ENCODE data around the gene FTL.

Gene FTL

DNA sequence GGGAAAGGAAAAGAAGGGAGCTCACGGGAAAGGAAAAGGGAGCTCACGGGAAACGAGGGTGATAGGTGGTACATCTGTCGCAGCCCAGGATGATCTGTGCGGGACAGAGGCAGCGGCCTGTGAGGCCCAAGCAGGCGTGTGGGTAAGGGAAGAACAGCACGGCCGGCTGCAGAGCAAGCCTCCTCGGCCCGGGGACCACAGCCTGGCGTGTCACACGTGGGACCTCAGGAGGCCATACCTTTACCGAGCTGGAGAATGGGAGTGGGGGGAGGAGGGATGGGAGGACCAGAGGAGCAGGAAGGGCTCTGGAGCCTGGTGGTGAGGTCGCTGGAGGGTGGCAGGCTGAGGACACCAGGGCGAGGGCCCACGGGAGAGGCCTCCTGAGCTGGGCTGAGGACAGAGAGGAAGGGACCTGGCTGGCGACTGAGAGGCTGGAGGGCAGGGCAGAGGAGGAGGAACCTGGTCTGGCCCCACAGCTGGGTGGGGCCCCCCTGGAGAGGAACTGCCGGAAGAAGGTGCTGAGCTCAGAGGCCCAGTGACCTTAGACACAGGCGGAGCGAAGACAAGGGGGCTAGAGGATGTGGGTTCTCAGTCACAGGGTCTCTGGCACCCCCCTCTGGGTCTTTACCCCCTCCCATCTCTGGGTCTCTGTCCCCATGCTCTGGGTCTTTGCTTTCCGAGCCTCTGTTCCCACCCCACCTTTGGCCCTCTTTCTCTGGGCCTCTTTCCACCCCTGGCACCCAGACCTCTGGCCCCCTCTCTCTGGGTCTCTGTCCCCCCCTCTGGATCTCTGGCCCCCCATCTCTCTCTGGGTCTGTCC is 2.9 kb upstream of the FTL start:
- no peaks in the 10 kb centered on the region for H3K9me3 ChIP-seq (ENCODE audit: severe bottlenecking)
- peaks cover 28% of the 10 kb centered on the region for H3K36me3 ChIP-seq (ENCODE audit: low read depth)
- ATAC-seq (ENCODE audit: low read depth) (peak; percentile 26), DNase-seq (ENCODE audit: low spot score) (no peak)
- peaks cover 16% of the 10 kb centered on the region for H3K4me1 ChIP-seq (ENCODE audit: insufficient read depth, poor library complexity, severe bottlenecking)
- H3K27me3 ChIP-seq (ENCODE audit: insufficient read depth, poor library complexity, severe bottlenecking): no peaks in the 10 kb centered on the region
- H3K27ac ChIP-seq (ENCODE audit: poor library complexity, severe bottlenecking): peak overlapping the region; percentile 91
- H3K4me3 ChIP-seq (ENCODE audit: severe bottlenecking): no peak overlapping the region
- no peak for TF ChIP-seq CTCF (IDR thresholded peaks at IDR 0.05; ENCODE audit: poor library complexity, severe bottlenecking)

GRCh38 chr19:48962849-48963165 is 2.3 kb upstream of the FTL start:
- TF ChIP-seq CTCF (IDR thresholded peaks at IDR 0.05; ENCODE audit: poor library complexity, severe bottlenecking): no peak
- Histone ChIP-seq H3K9me3 (ENCODE audit: severe bottlenecking) (no peaks in the 10 kb centered on the region), H3K27me3 (ENCODE audit: insufficient read depth, poor library complexity, severe bottlenecking) (no peaks in the 10 kb centered on the region), H3K36me3 (ENCODE audit: low read depth) (peaks cover 25% of the 10 kb centered on the region), H3K4me1 (ENCODE audit: insufficient read depth, poor library complexity, severe bottlenecking) (peaks cover 16% of the 10 kb centered on the region), H3K4me3 (ENCODE audit: severe bottlenecking) (no peak overlapping the region), H3K27ac (ENCODE audit: poor library complexity, severe bottlenecking) (peak overlapping the region; percentile 91)
- ATAC-seq (ENCODE audit: low read depth) (no peak), DNase-seq (ENCODE audit: low spot score) (no peak)

DNA sequence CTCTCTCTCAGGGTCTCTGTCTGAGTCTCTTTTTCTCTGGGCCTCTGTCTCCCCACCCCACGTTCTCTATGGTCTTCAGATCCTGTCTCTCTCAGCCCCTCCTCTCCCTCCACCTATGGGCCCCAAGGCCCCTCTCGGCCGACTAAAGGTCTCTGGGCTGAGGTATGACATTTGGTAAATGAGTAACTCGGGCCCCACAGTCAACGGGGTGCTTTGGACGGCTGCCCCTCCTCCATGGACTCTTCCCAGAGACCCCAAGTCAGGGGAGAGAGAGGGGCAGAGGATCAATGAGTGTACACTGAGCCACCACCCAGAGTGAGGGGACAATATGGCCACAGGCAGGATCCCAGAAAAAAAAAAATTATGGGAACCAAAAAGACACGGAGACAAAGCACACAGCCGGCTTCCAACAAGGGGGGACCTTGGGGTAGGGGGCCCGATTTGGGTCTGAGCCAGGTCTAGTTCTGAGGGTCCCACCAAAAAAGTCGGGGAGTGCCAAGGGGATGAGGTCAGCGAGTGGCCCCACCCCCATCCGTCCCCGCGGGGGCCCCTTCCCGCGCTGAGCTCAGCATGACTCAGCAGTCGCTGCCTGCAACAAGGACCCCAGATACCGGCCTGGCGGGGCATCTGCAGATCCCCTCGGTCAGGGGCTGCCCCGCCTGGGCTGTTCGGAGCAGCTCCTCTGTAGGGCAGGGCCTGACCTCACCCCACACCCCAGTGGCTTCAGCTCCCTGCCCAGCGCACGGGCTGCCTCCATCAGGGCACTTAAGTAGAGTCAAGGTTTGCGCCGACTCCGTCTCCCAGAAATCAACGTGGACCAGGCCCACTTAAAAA is 1.5 kb upstream of the FTL start:
- DNase-seq (ENCODE audit: low spot score): no peak

GRCh38 chr19:48964205-48965039 is 687 bp upstream of the FTL start:
- Histone ChIP-seq H3K27me3 (ENCODE audit: insufficient read depth, poor library complexity, severe bottlenecking) (no peaks in the 10 kb centered on the region), H3K27ac (ENCODE audit: poor library complexity, severe bottlenecking) (peak overlapping the region; percentile 91), H3K9me3 (ENCODE audit: severe bottlenecking) (no peaks in the 10 kb centered on the region), H3K4me3 (ENCODE audit: severe bottlenecking) (no peak overlapping the region), H3K4me1 (ENCODE audit: insufficient read depth, poor library complexity, severe bottlenecking) (peaks cover 16% of the 10 kb centered on the region), H3K36me3 (ENCODE audit: low read depth) (peaks cover 29% of the 10 kb centered on the region)
- DNase-seq (ENCODE audit: low spot score) (no peak), ATAC-seq (ENCODE audit: low read depth) (no peak)
- TF ChIP-seq CTCF (IDR thresholded peaks at IDR 0.05; ENCODE audit: poor library complexity, severe bottlenecking): no peak

More for the DNA sequence above, 1.5 kb upstream of the FTL start:
- Histone ChIP-seq H3K4me3 (ENCODE audit: severe bottlenecking) (no peak overlapping the region), H3K4me1 (ENCODE audit: insufficient read depth, poor library complexity, severe bottlenecking) (peaks cover 16% of the 10 kb centered on the region), H3K27me3 (ENCODE audit: insufficient read depth, poor library complexity, severe bottlenecking) (no peaks in the 10 kb centered on the region), H3K36me3 (ENCODE audit: low read depth) (peaks cover 25% of the 10 kb centered on the region), H3K27ac (ENCODE audit: poor library complexity, severe bottlenecking) (peak overlapping the region; percentile 91), H3K9me3 (ENCODE audit: severe bottlenecking) (no peaks in the 10 kb centered on the region)
- TF ChIP-seq CTCF (IDR thresholded peaks at IDR 0.05; ENCODE audit: poor library complexity, severe bottlenecking): no peak
- peak; percentile 6; the same call in 1 of the 3 replicates for ATAC-seq (ENCODE audit: low read depth)
